Prostate gland (tissue), 2 donors: ENCODE results near the gene SLC66A2.

Source experiments
- POLR2A ChIP-seq: fragments of 450-650 bp; IDR thresholded peaks from one replicate; pipeline ENCODE4 v1.6.1; 2016; ENCODE audit warnings: antibody characterized with exemption, mild to moderate bottlenecking
- POLR2AphosphoS5 ChIP-seq: sonication (generic); formaldehyde crosslinking; IDR thresholded peaks from one replicate; pipeline ENCODE4 v1.6.1; 2017; ENCODE audit warnings: antibody characterized with exemption
- TF ChIP-seq, protein P1 (sequence below), 4 experiments: fragments of 200-600 bp in 2 of 4; fragments of 450-650 bp in 2 of 4; sonication (generic) in 2 of 4; IDR thresholded peaks; 1 replicate in 3 of 4; 2 replicates in 1 of 4; pipeline ENCODE4 v1.5.1; 2016 to 2019; ENCODE audit warnings: antibody characterized with exemption in 4 of 4, mild to moderate bottlenecking in 2 of 4, moderate library complexity in 2 of 4

GRCh38 chr18:79935499-79935898, 16.0 kb downstream of the SLC66A2 start:
- TF ChIP-seq, protein P1, sequence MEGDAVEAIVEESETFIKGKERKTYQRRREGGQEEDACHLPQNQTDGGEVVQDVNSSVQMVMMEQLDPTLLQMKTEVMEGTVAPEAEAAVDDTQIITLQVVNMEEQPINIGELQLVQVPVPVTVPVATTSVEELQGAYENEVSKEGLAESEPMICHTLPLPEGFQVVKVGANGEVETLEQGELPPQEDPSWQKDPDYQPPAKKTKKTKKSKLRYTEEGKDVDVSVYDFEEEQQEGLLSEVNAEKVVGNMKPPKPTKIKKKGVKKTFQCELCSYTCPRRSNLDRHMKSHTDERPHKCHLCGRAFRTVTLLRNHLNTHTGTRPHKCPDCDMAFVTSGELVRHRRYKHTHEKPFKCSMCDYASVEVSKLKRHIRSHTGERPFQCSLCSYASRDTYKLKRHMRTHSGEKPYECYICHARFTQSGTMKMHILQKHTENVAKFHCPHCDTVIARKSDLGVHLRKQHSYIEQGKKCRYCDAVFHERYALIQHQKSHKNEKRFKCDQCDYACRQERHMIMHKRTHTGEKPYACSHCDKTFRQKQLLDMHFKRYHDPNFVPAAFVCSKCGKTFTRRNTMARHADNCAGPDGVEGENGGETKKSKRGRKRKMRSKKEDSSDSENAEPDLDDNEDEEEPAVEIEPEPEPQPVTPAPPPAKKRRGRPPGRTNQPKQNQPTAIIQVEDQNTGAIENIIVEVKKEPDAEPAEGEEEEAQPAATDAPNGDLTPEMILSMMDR (IDR thresholded peaks at IDR 0.05): no peak
- TF ChIP-seq POLR2A (no peak), POLR2AphosphoS5 (no peak)
